A549 (cell line): ENCODE data around the gene SLC16A9.
"Not testable (repeated sequence)": the region's sequence is repeated elsewhere in the genome, so short reads cannot be mapped to it uniquely, and the experiment has no call there.

ENCODE experiments used
- POLR2A ChIP-seq: IDR thresholded peaks from 2 replicates; pipeline ENCODE4 v1.6.1; 2012; ENCODE audit warnings: mild to moderate bottlenecking, low read length
- TF ChIP-seq, protein P1 (sequence below): fragments of >200 bp; sonication (Bioruptor Twin); formaldehyde crosslinking; IDR thresholded peaks from 3 replicates; pipeline ENCODE4 v1.5.1; 2016

DNA sequence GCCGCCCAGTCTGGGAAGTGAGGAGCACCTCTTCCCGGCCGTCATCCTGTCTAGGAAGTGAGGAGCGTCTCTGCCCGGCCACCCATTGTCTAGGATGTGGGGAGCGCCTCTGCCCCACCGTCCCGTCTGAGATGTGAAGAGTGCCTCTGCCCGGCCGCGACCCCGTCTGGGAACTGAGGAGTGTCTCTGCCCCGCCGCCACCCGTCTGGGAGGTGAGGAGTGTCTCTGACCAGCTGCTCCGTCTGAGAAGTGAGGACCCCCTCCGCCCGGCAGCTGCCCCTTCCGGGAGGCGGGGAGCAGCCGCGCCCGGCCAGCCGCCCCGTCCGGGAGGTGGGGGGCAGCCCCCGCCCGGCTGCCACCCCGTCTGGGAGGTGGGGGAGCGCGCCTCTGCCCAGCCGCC is 34.5 kb upstream of the SLC16A9 start:
- not testable (repeated sequence) for TF ChIP-seq POLR2A
- TF ChIP-seq, protein P1, sequence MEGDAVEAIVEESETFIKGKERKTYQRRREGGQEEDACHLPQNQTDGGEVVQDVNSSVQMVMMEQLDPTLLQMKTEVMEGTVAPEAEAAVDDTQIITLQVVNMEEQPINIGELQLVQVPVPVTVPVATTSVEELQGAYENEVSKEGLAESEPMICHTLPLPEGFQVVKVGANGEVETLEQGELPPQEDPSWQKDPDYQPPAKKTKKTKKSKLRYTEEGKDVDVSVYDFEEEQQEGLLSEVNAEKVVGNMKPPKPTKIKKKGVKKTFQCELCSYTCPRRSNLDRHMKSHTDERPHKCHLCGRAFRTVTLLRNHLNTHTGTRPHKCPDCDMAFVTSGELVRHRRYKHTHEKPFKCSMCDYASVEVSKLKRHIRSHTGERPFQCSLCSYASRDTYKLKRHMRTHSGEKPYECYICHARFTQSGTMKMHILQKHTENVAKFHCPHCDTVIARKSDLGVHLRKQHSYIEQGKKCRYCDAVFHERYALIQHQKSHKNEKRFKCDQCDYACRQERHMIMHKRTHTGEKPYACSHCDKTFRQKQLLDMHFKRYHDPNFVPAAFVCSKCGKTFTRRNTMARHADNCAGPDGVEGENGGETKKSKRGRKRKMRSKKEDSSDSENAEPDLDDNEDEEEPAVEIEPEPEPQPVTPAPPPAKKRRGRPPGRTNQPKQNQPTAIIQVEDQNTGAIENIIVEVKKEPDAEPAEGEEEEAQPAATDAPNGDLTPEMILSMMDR: not testable (repeated sequence)
